Bronchial epithelial cell (primary cell): ENCODE results near the gene EFS. TPM values are rescaled to one million over a fixed set of nuclear protein-coding genes. Genes with fewer than 3 reads are reported as not detected.
"Not testable (repeated sequence)": the region's sequence is repeated elsewhere in the genome, so short reads cannot be mapped to it uniquely, and the experiment has no call there.

Source experiments
- DNase-seq: peaks from one replicate; pipeline ENCODE4 v3.0.0-alpha.2; 2010; ENCODE audit warnings: low read depth
- FAIRE-seq: peaks from 2 replicates; lab custom pipeline; 2011; peaks lifted over from hg19 to GRCh38; lab: Jason Lieb, UNC
- H3K27me3 ChIP-seq: 2 replicates; pipeline ENCODE4 v1.5.1; 2011; ENCODE audit warnings: low read length; ENCODE audit not compliant: control insufficient read depth, insufficient read depth
- H3K36me3 ChIP-seq: 2 replicates; pipeline ENCODE4 v1.5.1; 2011; ENCODE audit warnings: low read length; ENCODE audit not compliant: control insufficient read depth, insufficient read depth
- H3K4me3 ChIP-seq: 2 replicates; pipeline ENCODE4 v1.5.1; 2011; ENCODE audit warnings: mild to moderate bottlenecking, low read depth, low read length, control low read depth
- CTCF ChIP-seq: IDR thresholded peaks from 2 replicates; pipeline ENCODE4 v1.5.1; 2011; ENCODE audit warnings: mild to moderate bottlenecking, moderate library complexity, low read length, control low read depth, inconsistent platforms; ENCODE audit not compliant: insufficient read depth, severe bottlenecking
- total RNA-seq: library from RNA; depleted of rRNA; stranded (reverse); fragments of >200 nt; gene quantifications from 2 replicates; pipeline ENCODE4 v1.2.1, GENCODE V29; 2014

Gene EFS
- total RNA-seq, 1 donor from 2014 or later, result 2.4 TPM

- Histone ChIP-seq H3K27me3 (no peaks in the 10 kb centered on the region), H3K4me3 (no peak overlapping the region), H3K36me3 (no peaks in the 10 kb centered on the region)
- TF ChIP-seq CTCF, result no peak
- no peak for DNase-seq
- no peak for FAIRE-seq
Measured at GRCh38 chr14:23396781-23397407, 31.9 kb upstream of the EFS start.

GRCh38 chr14:23396126-23396525 is 31.2 kb upstream of the EFS start:
- no peaks in the 10 kb centered on the region for H3K36me3 ChIP-seq
- no peaks in the 10 kb centered on the region for H3K27me3 ChIP-seq
- FAIRE-seq (no peak), DNase-seq (no peak)
- H3K4me3 ChIP-seq, result no peak overlapping the region
- no peak for TF ChIP-seq CTCF

GRCh38 chr14:23392613-23393012 is 27.6 kb upstream of the EFS start:
- no peak for TF ChIP-seq CTCF
- DNase-seq (no peak), FAIRE-seq (peak; percentile 32)
- Histone ChIP-seq H3K36me3 (no peaks in the 10 kb centered on the region), H3K4me3 (no peak overlapping the region), H3K27me3 (no peaks in the 10 kb centered on the region)

GRCh38 chr14:23389871-23390270 is 24.9 kb upstream of the EFS start:
- not testable (repeated sequence) for H3K36me3 ChIP-seq, H3K4me3 ChIP-seq, FAIRE-seq, DNase-seq, H3K27me3 ChIP-seq

- no peaks in the 10 kb centered on the region for H3K36me3 ChIP-seq
- DNase-seq, result no peak
- TF ChIP-seq CTCF, result no peak
- no peak overlapping the region for H3K4me3 ChIP-seq
- no peak for FAIRE-seq
- H3K27me3 ChIP-seq, result no peaks in the 10 kb centered on the region
Measured at GRCh38 chr14:23389396-23389795, 24.4 kb upstream of the EFS start.

- Histone ChIP-seq H3K27me3 (no peaks in the 10 kb centered on the region), H3K36me3 (no peaks in the 10 kb centered on the region), H3K4me3 (no peak overlapping the region)
- FAIRE-seq (no peak), DNase-seq (no peak)
- no peak for TF ChIP-seq CTCF
Measured at GRCh38 chr14:23388996-23389395, 24.0 kb upstream of the EFS start.
